Measurements from ENCODE around the gene PLD4.
"Not testable (repeated sequence)": the region's sequence is repeated elsewhere in the genome, so short reads cannot be mapped to it uniquely, and the experiment has no call there.

Gene PLD4

DNA sequence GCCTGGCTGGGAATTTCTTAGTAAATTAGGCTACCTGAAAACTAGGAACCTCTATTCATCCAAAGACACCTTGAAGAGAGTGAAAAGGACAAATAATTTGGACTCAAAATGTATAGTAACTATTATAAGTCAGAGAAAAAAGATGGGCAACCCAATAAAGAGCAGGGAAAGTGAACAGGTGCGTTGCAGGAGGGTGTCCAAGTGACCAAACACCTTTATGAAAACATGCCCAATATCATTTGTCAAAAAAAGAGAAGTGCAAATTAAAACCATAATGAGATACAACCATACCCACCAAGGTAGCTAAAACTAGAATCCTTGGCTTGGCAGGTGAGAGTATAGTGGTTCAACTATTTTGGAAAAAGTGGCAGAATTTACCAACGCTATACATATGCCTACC is 24.9 kb upstream of the PLD4 start:
- TF ChIP-seq, protein P1, sequence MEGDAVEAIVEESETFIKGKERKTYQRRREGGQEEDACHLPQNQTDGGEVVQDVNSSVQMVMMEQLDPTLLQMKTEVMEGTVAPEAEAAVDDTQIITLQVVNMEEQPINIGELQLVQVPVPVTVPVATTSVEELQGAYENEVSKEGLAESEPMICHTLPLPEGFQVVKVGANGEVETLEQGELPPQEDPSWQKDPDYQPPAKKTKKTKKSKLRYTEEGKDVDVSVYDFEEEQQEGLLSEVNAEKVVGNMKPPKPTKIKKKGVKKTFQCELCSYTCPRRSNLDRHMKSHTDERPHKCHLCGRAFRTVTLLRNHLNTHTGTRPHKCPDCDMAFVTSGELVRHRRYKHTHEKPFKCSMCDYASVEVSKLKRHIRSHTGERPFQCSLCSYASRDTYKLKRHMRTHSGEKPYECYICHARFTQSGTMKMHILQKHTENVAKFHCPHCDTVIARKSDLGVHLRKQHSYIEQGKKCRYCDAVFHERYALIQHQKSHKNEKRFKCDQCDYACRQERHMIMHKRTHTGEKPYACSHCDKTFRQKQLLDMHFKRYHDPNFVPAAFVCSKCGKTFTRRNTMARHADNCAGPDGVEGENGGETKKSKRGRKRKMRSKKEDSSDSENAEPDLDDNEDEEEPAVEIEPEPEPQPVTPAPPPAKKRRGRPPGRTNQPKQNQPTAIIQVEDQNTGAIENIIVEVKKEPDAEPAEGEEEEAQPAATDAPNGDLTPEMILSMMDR (IDR thresholded peaks at IDR 0.05; ENCODE audit: insufficient read depth, low read length, missing control alignments), result no peak
- ChIA-PET CTCF (interaction anchor here (1.0 to 3.0 kb wide), 3 partner anchors 121 to 187 kb away, joined by 3 to 47 read pairs (median 6); partner anchors contain the start of gene CDCA4), POLR2A (no interaction called here)
- DNase-seq (ENCODE audit: low read depth, low spot score), result no peak
- H3K4me3 ChIP-seq (ENCODE audit: low read depth, low read length), result no peak overlapping the region

DNA sequence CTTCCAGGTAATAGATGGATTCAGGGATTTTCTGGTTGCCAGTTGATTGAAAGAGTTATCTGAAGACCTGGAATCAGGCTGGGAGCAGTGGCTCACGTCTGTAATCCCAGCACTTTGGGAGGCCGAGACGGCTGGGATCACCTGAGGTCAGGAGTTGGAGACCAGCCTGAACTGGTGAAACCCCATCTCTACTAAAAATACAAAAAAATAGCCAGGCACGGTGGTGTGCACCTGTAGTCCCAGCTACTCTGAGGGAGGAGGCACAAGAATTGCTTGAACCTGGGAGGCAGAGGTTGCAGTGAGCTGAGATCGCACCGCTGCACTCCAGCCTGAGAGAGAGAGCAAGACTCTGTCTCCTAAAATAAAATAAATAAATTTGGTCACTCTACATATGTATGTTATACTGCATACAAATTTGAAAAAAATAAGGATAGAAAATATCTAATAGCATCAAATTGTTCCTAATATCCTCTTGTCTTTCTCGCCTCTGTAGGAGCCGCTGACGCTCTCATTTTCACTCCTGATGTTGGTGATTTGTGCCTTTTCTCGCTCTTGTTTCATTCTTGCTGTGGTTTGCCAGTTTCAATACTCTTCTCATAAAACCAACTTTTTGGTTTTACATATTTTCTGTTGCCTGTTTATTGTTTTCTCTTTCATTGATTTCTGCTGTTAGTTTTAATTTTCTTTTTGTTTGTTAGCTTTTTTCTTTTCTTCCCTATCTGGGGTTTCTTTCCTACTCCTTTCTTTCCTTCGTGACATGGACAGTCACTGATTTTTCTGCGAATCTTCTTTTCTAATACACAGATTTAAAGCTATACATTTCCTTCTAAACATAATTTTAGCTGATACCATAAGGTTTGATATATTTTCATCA is 23.8 kb upstream of the PLD4 start:
- ChIA-PET POLR2A (interaction anchor here (0.6 kb wide), 1 partner anchor 186 kb away, joined by 3 read pairs; no protein-coding TSS in a partner anchor), CTCF (interaction anchor here (1.1 to 3.0 kb wide), 5 partner anchors 73 to 151 kb away, joined by 3 to 47 read pairs (median 4); no protein-coding TSS in a partner anchor)
- H3K4me3 ChIP-seq (ENCODE audit: low read depth, low read length), result no peak overlapping the region
- TF ChIP-seq, protein P1 (IDR thresholded peaks at IDR 0.05; ENCODE audit: insufficient read depth, low read length, missing control alignments), result no peak
- DNase-seq (ENCODE audit: low read depth, low spot score), result no peak

DNA sequence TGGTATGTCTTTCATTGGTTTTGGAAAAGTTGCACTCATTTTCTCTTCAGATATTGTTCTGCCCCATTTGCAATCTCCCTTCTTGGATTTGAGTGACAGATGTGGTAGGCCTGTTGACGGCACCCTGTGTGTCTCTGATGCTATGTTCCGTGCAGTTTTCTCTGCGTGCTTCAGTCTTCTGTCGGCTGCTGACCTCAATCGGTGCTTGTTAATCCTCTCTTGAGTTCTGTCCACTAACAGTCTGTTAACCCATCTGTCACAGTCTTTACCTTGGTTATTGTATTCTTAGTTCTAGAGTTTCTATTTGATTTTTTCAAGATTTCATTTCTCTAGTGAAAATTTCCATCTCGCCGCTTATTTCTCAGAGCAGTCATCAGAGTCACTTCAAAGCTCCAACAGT is 20.7 kb upstream of the PLD4 start:
- DNase-seq (ENCODE audit: low read depth, low spot score), result no peak
- CTCF ChIA-PET, result no interaction called here
- POLR2A ChIA-PET, result no interaction called here
- H3K4me3 ChIP-seq (ENCODE audit: low read depth, low read length), result no peak overlapping the region
- TF ChIP-seq, protein P1 (IDR thresholded peaks at IDR 0.05; ENCODE audit: insufficient read depth, low read length, missing control alignments), result no peak

DNA sequence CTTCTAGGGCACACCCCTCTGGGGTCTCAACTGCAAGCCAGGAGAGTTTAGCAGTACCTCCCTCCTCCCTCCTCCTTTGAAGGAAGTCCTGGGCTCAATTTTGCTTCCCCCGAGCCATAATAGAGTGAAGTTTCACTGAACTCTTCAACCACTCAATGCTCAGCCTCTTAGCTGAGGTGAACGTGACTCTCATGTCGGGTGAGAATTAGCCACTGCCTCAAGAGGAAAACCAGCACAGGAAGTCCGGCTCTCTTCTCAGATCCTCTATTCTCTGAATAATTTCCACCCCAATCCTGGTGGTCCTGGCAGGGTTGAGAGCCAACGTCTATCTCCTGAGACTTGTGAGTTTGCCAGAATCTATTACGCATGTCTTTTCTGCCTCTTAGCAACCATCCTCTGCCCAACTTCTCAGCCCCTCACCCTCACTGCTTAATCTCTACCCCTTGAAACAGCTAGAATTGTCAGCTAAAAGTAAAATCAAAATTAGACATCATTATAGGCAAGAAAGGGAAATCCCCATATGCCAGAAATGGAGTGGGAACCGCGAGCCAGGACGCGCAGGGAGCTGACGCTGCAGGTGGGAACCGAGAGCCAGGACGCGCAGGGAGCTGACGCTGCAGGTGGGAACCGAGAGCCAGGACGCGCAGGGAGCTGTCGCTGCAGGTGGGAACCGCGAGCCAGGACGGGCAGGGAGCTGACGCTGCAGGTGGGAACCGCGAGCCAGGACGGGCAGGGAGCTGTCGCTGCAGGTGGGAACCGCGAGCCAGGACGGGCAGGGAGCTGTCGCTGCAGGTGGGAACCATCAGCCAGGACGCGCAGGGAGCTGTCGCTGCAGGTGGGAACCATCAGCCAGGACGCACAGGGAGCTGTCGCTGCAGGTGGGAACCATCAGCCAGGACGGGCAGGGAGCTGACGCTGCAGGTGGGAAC is 19.8 kb upstream of the PLD4 start:
- H3K4me3 ChIP-seq (ENCODE audit: low read depth, low read length); DNase-seq (ENCODE audit: low read depth, low spot score); POLR2A ChIA-PET: not testable (repeated sequence)
- CTCF ChIA-PET, result interaction anchor here (1.0 to 1.1 kb wide), 2 partner anchors 8 to 143 kb away, joined by 3 read pairs; no protein-coding TSS in a partner anchor

- POLR2A ChIA-PET; DNase-seq (ENCODE audit: low read depth, low spot score); H3K4me3 ChIP-seq (ENCODE audit: low read depth, low read length): not testable (repeated sequence)
- CTCF ChIA-PET, result interaction anchor here (1.0 to 1.1 kb wide), 2 partner anchors 9 to 143 kb away, joined by 3 read pairs; no protein-coding TSS in a partner anchor
These were observed 19.1 kb upstream of the PLD4 start for GRCh38 chr14:104905579-104905933.

DNA sequence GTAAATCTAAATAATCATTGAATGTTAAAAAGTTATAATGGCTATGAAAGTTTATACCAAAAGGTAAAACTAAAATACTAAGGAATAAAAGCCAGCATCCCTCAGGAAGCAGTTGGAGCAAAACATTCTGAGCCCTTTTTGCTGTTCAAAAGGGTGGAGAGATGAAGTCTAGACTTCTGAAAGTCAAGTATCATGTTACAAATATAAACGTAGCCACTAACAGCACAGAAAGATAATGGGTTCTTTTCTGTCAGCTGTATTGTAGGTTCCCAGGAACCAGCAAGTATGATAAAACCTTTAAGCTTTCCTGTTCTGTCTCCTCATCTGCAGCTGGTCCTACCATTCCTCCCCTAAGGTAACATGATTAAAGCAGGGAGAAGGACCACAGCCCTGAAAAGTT is 16.4 kb upstream of the PLD4 start:
- POLR2A ChIA-PET, result no interaction called here

More for the DNA sequence above, 16.4 kb upstream of the PLD4 start:
- CTCF ChIA-PET, result interaction anchor here (0.8 to 0.9 kb wide), 3 partner anchors 67 to 138 kb away, joined by 3 read pairs; no protein-coding TSS in a partner anchor
- H3K4me3 ChIP-seq (ENCODE audit: low read depth, low read length), result no peak overlapping the region
- TF ChIP-seq, protein P1 (IDR thresholded peaks at IDR 0.05; ENCODE audit: insufficient read depth, low read length, missing control alignments), result no peak
- no peak for DNase-seq (ENCODE audit: low read depth, low spot score)
